GM21529 (cell line): ENCODE data around the gene MAK.
A peak's percentile ranks its signal among the peaks of the same experiment; 100 is the strongest.
"Not testable (repeated sequence)": the region's sequence is repeated elsewhere in the genome, so short reads cannot be mapped to it uniquely, and the experiment has no call there.

Experiments
- ATAC-seq: cut with Tn5 transposase; IDR thresholded peaks from one replicate; pipeline ENCODE4 v1.9.1; 2021; ENCODE audit not compliant: unreplicated experiment

The MAK gene

GRCh38 chr6:10837995-10838793 is at the start of gene MAK:
TSS of gene MAK (minus strand) at chr6:10838539. CDS start at chr6:10830648, 7,891 bp downstream.
- peak; percentile 81 for ATAC-seq

- ATAC-seq = no peak
Measured at GRCh38 chr6:10886691-10887502, 48.6 kb upstream of the MAK start, which contains the start of gene SYCP2L. TSS of gene SYCP2L (plus strand) at chr6:10887052. CDS start at chr6:10887127, 75 bp downstream.

GRCh38 chr6:10886365-10886690 is 48.0 kb upstream of the MAK start:
- ATAC-seq = not testable (repeated sequence)

GRCh38 chr6:10884245-10884972 is 46.1 kb upstream of the MAK start:
- ATAC-seq = no peak

GRCh38 chr6:10883312-10884244 is 45.2 kb upstream of the MAK start:
- no peak for ATAC-seq

- ATAC-seq = no peak
Measured at GRCh38 chr6:10882657-10883171, 44.4 kb upstream of the MAK start.

GRCh38 chr6:10882253-10882630 is 43.9 kb upstream of the MAK start:
- not testable (repeated sequence) for ATAC-seq

GRCh38 chr6:10880366-10880765 is 42.0 kb upstream of the MAK start:
- no peak for ATAC-seq

GRCh38 chr6:10877871-10878270 is 39.5 kb upstream of the MAK start:
- no peak for ATAC-seq

- no peak for ATAC-seq
Measured at GRCh38 chr6:10877012-10877411, 38.7 kb upstream of the MAK start.

- ATAC-seq = no peak
Measured at GRCh38 chr6:10875026-10875425, 36.7 kb upstream of the MAK start.

- no peak for ATAC-seq
Measured at GRCh38 chr6:10874207-10874606, 35.9 kb upstream of the MAK start.

- no peak for ATAC-seq
Measured at GRCh38 chr6:10873374-10873773, 35.0 kb upstream of the MAK start.

GRCh38 chr6:10867952-10868351 is 29.6 kb upstream of the MAK start:
- ATAC-seq = no peak

GRCh38 chr6:10866709-10867108 is 28.4 kb upstream of the MAK start:
- ATAC-seq = not testable (repeated sequence)

- not testable (repeated sequence) for ATAC-seq
Measured at GRCh38 chr6:10863031-10863430, 24.7 kb upstream of the MAK start.

GRCh38 chr6:10862361-10862760 is 24.0 kb upstream of the MAK start:
- no peak for ATAC-seq

- ATAC-seq = no peak
Measured at GRCh38 chr6:10861086-10861485, 22.7 kb upstream of the MAK start.

- ATAC-seq = no peak
Measured at GRCh38 chr6:10857259-10857658, 18.9 kb upstream of the MAK start.

- ATAC-seq = no peak
Measured at GRCh38 chr6:10854922-10855632, 16.7 kb upstream of the MAK start.
